ENCODE results near the gene MIOX.
A peak's percentile ranks its signal among the peaks of the same experiment; 100 is the strongest.
"Not testable (repeated sequence)": the region's sequence is repeated elsewhere in the genome, so short reads cannot be mapped to it uniquely, and the experiment has no call there.

The MIOX gene

DNA sequence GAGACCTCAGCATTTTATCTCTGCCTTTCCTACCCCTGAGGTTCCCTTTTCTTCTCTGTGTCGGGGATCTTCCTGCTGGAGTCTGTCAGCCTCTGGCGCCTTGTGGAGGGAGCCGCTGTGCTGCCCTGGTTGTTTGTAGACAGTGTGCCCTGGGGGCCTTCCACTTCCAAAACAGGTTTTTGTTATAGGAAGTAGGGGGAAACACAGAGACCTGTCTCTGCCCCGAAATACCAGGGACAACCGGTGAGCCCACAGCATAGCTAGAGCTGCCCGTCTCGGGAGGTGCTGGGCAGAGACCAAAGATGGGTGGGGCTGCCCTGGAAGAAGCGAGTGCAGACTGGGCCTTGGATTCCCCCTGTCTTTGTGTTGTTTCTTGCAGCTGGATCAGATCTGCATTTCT is 29.4 kb downstream of the MIOX start:
- DNase-seq: no peak

DNA sequence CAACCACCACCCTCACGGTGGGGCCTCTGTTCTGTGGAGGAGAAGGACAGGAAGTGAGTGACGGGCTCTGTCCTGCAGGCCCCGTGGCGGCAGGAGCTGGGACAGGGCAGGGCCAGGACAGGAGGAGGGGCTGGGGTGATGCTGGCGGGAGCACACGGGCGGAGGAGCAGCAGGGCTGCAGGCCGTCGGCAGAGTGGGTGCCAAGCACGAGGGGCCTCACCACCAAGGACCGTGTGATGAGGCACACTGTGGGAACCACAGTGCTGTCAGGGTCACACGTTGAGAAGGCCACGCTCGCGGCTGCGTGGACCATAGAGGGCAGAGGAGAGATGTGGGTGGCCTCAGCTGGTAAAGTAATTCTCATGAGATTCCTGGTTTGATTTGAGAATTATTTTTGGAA is 30.2 kb downstream of the MIOX start:
- DNase-seq: no peak

DNA sequence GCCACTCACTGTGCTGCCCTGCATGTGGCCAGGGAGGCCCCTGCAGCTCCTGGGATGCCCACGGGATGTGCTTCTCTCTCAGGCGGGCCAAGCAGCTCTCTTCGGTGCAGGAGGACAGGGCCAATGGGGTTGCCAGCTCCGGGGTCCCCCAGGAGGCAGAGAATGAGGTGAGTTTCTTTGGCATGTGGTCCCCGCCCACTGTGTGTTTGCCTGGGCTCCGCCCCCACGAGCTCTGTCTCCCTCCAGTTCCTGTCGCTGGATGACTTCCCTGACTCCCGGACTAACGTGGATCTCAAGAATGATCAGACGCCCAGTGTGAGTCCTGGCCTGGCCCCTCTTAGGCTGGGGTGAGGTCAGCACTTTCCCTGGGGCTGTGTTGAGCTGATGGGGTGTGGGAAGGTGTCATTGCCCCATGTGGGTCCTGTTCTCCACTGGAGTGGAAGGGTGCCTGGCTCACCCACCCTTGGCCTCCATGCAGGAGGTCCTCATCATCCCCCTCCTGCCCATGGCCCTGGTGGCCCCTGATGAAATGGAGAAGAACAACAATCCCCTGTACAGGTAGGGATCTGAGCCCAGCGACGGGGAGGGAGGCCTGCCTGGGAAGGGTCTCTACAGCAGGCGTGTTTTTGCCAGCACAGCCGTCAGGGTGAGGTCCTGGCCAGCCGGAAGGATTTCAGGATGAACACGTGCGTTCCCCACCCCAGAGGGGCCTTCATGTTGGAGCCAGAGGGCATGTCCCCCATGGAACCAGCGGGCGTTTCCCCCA is 31.0 kb downstream of the MIOX start:
- no peak for DNase-seq

DNA sequence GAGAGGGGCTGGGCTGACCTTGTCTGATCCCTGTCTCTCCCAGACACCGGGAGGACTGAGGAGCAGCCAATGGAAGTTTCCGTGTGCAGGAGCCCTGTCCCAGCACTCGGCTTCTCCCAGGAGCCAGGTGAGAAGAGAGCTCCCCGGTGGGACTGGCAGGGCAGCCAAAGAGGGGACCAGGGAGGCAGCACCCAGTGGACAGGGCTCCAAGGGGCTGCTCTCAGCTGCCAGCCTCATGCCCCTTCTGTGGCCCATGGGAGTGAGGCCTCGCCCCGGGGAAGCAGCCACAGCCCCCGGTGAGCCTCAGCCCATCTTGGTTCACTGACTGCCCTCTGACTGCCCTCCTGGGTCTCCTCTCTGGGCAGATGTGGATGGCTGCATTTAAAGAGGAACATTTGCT is 31.9 kb downstream of the MIOX start:
- DNase-seq: no peak

DNA sequence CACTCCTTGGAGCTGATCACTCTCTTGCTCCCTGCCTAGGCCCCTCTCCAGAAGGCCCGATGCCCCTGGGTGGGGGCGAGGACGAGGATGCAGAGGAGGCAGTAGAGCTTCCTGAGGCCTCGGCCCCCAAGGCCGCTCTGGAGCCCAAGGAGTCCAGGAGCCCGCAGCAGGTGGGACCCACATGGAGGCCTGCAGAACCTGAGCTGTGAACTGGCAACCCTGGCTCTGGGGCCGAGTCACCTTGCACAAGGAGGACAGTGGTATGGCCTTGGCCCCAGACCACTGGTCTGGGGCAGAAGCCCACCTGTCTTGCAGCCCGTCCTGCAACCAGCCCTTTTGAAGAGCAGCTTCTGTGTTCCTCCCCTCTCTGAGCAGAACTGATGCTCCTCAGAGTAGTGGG is 32.5 kb downstream of the MIOX start:
- DNase-seq: no peak

DNA sequence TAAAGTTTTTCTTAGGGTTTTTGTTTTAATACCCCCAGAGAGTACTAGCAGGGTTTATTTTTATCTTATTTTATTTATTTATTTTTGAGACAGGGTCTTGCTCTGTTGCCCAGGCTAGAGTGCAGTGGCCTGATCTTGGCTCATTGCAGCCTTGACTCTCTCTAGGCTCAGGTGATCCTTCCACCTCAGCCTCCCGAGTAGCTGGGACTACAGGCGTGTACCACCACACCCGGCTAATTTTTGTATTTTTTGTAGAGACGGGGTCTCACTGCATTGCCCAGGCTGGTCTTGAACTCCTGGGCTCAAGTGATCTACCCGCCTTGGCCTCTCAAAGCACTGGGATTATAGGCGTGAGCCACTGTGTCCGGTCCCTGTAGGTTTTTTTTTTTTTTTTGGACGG is 33.5 kb downstream of the MIOX start:
- DNase-seq: not testable (repeated sequence)

DNA sequence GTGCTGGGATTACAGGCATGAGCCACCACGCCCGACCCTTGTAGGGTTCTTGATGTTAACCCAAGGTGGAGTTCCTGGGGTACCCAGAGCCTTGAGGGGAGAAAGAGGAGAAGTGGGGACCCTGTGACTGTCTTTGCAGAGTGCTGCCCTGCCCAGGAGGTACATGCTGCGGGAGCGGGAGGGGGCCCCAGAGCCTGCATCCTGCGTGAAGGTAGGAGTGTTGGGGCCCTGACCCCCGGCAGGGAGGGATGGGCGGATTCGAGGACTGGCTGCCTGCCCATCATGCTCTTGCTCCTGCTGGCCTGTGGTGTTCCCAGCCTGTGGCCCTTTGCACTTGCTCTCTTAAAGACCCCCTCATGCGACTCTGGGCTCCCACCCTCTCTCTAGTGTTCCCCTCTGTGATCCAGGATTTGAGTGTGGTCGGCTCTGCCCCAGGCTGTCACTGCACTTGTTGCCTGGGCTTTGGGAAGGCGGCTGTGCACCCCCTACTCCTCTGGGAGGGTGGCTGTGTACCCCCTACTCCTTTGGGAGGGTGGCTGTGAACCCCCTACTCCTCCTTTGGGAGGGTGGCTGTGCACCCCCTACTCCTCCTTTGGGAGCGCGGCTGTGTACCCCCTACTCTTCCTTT is 34.3 kb downstream of the MIOX start:
- no peak for DNase-seq

DNA sequence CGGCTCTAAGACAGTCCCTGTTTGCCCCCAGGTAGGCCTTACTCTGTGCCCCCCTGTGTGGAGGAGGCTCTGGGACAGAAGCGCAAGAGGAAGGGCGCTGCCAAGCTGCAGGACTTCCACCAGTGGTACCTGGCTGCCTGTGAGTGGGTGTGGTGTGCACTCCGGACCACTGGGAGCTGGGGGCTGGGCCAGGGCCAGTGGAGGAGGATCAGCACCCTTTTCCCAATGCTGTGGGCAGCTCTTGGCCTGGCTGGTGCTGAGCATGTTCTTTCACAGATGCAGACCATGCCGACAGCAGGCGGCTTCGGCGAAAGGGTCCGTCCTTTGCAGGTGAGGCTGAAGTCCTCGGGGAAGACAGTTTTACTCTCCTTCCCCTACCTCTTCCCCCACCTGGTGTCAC is 35.1 kb downstream of the MIOX start:
- DNase-seq: no peak

DNA sequence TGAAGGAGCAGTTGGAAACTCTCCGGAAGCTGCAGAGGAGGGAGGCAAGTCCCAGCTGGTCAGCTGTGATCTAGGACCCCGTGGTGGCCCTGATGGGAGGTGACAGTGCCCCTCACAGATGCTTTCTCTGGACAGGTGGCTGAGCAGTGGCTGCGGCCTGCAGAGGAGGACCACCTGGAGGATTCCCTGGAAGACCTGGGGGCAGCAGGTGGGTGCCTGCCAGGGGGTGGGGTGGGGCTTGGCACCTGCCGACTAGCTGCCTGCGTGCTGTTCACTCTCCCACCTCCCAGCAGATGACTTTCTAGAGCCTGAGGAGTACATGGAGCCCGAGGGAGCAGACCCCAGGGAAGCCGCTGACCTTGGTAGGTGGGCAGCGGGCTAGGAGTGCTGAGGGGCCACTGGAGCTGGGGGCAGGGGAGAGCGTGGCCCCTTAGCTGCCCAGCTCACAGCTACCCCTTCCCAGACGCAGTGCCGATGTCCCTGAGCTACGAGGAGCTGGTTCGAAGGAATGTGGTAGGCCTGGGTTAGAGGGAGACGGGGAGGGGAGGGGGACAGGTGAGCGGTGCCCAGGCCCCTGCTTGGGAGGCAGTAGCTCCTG is 35.6 kb downstream of the MIOX start:
- DNase-seq: no peak

DNA sequence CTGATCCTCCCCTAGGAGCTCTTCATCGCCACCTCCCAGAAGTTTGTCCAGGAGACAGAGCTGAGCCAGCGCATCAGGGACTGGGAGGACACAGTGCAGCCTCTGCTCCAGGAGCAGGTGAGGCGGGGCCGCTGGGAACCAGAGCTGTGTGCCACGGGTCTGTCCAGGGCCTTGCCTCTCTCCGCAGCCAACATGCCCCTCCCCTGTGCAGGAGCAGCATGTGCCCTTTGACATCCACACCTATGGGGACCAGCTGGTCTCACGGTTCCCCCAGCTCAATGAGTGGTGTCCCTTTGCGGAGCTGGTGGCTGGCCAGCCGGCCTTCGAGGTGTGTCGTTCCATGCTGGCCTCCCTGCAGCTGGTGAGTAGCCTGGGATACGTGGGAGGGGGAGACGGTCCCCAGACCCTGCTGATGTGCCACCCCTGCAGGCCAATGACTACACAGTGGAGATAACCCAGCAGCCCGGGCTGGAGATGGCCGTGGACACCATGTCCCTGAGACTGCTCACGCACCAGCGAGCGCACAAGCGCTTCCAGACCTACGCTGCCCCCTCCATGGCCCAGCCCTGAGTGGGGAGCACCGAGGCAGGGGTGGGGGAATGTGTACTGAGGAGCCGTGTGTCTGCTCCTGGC is 36.3 kb downstream of the MIOX start:
- DNase-seq: no peak

DNA sequence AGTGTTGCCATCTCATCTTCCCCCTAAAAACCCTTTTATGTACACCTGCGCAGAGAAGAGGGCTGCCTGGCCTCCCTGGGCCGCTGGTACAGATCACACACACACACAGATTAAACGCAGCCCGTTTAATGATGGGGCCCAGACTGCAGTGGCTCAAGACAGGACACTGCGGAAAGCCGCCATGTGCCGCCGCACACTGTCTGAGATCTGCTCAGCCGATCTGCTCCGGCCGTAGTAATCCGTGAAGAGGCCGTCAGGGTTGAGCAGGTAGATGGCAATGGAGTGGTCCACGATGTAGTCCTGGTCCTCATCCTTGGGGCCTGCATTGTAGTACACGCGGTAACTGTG is 36.8 kb downstream of the MIOX start:
- no peak for DNase-seq

DNA sequence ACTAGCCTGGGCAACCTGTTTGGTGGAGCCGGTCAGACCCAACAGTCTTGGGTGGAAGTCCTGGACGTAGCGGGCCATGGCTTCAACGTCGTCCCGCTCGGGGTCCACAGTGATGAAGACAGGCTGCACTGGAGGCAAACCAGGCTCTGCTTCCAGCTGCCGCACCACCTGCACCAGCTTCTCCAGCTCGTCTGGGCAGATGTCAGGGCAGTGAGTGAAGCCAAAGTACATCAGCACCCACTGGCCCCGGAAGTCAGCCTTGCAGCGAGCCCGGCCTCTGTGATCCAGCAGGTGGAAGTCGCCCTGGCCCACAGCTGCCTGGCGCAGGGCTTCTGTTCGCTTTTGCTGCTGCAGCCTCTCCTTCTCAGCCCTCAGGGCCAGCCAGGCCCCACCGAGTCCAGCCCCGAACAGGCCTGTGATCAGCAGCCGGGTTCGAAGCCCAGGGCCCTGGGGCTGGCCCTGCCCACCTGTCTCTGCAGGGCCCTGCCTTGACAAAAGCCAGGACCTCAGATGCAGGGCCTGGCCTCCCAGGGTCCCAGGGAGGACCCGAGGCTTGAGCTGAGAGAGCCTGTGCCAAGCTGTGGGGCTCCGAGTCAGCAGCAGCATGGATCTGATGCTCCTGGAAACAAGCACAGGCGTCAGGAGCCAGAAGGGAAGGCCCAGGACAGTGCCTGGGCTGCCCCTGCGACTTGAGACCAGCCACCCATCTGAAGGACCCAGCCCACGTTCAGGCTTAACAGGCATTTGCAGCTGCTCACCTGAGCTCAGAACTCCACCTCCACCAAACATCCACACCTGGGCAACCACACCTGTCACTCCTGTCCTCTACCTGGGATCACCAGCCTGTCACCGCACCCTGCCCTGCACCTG is 37.4 kb downstream of the MIOX start:
- DNase-seq: no peak

DNA sequence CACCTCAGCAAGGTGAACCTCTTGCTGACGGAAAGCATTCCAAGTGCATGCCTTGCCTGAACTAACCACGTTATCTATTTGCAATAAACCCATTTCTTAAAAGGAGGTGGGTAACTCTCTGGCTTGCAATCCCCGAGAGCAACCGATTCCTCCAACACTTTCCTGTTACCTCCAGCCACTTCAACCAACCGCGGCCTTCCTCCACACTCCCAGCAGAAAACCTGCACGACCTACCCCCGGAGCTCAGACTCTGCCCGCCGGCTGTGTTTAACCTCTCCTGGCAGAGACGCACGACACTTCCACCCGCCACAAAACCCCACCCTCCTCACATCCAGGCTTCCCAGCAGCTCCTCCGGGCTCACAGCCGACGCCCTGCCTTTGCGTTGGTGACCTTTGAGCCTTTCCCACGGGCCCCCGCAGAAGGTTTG is 38.0 kb downstream of the MIOX start:
- DNase-seq: no peak

DNA sequence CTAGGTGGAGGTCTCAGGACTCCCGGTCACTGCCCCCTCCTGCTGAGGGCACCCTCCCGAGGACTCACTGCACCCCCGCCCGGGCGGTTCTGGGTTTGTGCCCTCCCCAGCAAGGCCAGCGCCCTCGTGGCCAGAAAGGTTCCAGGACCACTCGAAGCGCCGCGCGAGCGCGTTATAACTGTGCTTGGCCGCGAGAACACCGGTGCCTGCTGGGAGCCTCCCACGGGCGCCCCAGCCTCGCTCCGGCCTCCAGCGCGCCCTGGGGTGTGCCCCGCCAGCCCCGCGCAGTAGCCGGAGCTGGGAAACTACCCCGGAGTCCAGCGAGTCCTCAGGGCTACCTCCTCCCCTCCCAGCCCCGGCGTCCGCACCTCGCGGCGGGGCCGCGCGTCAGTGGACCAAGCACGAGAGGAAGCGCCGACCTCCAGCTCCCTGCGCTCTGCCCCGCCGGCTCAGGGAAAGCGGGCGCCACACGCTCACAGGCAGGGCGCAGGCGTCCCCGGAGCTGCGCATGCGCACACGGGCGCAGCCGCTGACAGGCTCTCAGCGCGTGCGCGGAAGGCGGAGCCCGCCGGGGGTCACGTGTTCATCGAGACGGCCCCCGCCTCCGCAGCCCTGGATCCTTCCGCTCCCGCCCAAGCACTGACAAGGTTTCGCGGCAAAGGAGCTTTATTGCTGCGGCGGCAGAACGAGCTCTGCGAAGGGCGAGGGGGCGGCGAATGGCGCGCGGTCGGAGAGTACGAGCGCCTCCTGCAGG is 38.6 kb downstream of the MIOX start, which contains the start of gene SCO2:
Gene SCO2 (minus strand): TSS at position 495 of the 754 bp plus-strand sequence. CDS start 1,187 bp downstream, outside the sequence.
- peak; percentile 41 to 94 (median 88) for DNase-seq

DNA sequence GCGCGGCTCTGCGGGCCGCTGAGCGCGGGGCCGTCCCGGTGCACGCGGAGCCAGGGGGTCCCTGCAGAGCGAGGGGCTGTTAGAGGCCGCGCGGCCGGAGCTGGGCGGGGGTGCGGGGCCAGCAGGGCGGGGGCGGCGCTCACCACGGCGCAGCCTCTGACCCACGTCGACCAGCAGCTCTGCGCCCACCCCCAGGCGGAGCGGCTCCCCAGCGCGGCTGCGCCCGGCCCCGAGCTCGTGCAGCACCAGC is 39.1 kb downstream of the MIOX start:
- peak in 12 of 56 donors; percentile 56 to 87 (median 80) for DNase-seq

DNA sequence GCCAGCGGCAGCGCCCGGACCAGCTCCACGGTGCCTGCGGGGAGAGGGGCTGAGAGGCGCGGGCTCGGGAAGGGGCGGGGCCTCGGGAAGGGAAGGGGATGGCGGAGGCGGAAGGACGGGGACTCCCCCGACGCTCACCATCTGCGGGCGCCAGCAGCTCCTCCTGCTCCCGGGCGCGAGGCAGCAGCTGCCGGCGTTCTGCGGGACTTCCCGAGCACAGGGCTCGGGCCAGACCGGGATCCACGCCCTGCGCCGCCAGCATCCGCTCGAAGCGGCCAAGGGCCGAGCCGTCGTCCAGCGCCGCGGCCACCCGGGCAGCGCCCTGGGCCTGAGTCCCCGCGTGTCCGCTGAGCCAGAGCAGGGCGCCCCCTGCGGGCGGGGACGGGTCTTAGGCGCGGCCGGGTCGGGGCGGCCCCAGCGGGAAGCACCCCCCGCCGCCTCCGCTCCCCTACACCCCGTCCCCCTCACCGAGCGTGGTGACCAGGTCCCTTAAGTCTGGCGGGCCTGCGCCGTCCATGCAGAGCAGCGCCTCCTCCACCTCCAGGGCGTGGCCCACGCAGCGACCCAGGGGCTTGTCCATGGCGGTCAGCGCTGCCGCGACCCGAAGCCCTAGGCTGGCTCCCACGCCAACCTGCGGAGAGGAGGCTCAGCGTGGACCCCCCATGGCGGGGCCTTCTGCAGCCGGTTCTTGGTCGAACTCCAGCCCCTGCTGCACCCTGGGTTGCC is 39.6 kb downstream of the MIOX start:
- DNase-seq: peak in 33 of 56 donors; percentile 29 to 87 (median 67)

DNA sequence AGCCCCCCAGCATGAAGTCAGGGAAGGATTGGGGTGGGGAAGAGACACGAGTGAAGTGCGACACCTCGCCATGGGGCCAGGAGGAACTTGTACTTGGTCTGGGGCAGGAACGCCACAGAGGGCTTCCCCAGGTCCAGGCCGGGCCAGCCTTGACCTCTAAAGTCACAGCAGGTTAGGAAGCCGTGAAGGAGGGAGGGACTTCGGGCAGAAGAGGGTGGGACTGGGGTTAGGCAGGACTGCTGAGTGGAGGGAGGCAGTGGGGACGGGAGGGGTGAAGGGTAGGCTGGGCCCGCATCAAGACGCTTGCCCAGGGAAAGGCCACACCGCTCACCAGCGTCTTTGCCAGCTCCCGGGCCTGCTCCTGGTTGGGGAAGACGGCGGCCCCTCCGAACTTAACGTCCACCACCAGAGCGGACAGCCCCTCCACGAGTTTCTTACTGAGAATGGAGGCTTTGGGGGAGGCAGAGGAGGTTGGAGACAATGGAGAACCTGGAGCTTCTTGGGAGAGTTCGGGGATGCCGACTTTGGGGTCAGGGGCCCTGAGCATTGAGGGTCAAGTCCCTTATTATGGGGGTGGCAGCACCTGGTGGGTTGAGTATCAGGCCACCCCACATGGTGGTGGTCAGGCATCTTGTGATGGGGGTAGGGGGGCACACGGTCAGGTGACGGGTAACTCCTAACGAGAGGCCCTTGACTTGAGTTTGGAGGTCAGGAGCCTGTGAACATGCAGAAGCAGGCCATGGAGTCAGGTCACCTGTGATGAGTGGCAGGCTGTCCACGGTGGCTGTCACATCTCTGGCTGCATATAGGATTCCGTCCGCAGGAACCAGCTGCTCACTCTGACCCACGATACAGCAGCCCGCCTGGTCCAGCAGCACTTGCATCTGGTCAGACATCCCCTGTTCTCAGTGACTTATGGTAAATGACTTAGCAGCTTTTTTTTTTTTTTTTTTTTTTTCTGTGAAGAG is 40.5 kb downstream of the MIOX start:
- DNase-seq: no peak

DNA sequence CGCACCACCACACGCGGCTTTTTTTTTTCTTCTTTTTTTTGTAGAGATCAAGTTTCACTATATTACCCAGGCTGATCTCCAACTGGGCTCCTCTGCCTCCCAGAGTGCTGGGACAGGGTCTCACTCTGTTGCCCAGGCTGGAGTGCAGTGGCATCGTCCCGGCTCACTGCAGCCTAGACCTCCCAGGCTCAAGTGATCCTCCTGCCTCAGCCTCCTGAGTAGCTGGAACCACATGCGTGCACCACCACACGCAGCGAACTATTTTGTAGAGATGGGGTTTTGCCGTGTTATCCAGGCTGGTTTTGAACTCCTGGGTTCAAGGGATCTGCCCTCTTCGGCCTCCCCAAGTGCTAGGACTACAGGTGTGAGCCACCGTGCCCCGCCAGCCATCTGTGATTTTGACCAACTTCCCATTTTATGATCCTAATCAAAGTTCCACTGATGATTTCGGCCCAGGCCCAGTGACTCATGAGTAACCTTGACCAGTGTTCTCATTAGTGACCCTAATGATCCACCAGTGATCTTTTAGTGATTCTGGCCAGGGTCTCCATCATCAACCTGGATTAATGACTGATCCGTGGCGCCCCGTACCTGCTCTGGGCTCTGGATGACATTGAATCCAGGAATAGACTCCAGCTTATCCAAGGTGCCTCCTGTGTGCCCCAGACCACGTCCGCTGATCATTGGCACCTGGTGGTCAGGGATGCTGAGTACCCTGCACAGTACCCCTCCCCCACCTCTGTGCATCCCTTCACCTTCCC is 41.4 kb downstream of the MIOX start:
- no peak for DNase-seq

Data from amygdala (tissue), 56 donors.